CD4-positive, alpha-beta T cell treated with Interleukin-15 for 1 hour (primary cell): ENCODE results near the gene HIVEP2.

Experiments used
- DNase-seq: peaks from one replicate; pipeline ENCODE4 v3.0.0-alpha.2; 2020

HIVEP2 gene

DNA sequence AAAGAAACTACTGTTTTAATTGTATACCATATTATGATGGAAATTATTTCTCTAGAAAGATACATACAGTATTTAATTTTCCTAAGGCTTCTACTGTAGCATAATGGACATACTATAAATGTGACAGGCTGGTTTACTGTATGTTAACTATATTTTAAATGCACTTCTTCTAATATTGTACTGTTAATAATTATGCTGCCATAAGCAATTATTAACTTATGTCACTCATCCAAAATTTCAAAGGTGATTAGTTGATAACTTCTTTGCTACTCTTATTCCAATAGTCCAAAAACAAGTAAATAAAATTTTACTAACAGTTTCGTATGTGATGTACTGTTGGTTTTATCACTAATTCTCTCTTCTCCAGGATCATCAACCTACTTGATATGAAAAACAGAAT lies 28.1 kb downstream of the HIVEP2 start:
- no peak for DNase-seq

DNA sequence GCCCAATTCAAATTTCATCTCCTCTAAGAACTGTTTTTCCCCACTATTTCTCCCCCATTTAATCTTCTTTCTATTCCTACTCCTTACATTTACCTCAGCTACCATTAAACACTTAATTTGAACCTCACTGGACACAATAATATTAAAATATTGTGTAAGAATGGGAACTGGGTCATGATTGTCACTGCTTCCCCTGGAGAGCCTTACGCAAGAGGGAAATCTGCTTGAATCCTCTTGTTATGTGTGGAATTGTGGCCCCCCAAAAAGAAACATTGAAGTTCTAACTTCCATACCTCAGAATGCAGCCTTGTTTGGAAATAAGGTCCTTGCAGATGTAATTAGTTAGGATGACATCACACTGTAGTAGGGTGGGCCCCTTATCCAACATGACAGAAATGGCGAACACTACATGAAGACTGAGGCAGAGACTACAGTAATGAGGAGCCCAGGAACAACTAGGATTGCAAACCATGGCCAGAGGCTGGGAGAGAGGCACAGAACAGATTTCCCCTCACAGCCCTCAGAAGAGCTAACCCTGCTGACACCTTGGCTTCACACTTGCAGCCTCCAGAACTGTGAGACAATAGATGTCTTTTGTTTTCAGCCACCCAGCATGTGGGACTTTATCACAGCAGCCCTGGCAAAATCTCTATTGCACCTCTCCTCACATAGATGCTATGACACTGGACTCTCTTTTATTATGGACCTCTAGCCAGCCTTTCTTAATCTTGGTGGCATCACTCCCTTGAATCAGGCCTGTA lies 29.9 kb downstream of the HIVEP2 start:
- DNase-seq = peak; percentile 34

DNA sequence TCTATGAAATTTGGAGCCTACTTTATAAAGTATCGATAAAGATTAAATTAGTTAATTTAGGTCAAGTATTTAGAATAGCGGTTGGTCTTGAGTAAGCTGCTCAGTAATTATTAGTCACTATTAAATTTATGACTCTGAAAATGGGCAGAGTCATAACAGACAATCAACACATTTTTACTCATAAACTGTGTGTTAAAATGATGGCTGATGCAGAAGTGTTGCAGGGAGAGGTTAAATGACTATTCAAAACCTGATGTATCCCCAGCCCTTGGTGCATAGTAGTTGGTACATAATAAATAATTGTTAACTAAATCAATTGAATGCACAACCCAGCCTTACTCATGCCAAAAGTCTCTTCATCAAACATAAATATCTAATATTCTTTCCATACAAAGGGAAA lies 30.6 kb downstream of the HIVEP2 start:
- DNase-seq = no peak

DNA sequence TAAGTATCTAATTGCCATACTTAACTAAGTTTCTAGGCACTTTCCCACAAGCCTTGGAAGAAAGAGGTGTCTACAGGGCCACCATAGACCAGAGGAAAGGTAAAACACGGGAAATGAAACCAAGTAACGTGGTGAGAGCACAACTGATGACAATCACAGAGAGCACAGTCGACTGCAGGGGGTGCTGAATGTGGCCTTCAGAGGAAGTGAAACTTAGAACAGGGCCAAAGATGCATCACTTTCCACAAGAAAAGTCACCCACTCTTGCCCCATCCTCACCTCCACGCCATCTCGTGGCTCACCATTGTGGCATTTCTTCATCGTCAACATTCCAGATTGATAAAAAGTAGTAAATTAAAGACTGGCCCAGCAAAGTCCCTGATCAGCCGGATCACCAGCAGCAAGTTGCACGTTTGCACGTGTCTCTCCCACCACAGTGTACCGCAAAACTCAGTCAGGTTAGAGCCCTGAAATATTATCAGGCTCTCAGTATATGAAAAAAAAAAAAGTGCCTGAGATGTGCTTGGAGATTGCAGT lies 31.4 kb downstream of the HIVEP2 start:
- peak; percentile 84 for DNase-seq

DNA sequence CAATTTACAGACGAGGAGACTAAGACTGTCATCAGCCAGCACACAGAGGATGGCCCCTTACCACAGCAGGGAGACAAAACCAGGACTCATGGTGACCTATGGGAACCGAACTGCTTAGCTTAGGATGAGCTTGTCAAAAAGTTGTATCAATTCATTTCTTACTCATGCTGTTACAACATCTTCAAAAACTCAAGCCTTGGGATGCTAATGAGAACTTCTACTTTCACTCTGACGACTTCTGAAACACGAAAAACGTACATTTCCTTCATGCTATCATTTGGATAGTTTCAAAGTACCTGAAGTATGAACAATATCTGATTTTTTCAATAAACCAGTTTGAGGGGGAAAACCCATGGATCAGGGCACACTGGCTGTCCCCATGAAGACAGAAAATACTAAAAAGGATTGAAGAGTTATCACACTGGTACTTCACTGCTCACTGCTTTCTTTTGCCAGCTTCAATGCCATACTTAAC lies 31.9 kb downstream of the HIVEP2 start:
- no peak for DNase-seq

DNA sequence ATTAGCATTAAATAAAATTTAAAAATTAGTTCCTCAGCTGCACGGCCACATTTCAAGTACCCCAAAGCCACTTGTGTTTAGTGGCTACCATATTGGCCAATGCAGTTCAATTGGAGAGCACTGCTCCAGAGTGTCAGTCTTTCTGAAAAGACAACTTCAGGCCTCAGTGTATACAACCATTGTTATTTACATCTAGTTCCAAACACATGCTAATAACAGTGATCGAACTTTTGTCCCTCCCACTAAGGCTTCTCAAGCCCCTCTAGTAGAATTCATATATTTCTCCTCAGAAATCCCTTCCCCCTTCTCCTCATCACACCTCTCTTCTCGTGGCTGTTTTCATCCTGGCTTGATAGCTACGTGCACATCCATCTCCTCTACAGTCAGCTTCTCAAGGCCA lies 32.9 kb downstream of the HIVEP2 start:
- DNase-seq = no peak

DNA sequence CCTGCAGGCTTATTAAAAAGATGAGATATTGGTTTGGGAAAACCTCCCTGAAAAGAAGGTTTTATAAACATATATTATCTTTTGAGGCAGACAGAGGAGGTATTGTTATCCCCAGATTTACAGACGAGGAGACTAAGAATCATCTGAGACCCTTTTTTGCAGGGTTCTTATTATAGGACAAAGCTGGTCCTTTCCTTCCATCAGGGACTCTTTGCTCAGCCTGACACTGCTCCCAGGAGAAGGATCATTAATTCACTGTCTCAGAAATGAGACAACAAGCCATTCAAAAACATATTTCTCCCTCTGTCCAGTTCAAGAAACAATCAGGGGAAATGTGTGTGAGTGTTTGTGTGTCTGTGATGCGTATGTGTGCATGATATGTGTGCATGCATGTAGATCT lies 33.5 kb downstream of the HIVEP2 start:
- no peak for DNase-seq

DNA sequence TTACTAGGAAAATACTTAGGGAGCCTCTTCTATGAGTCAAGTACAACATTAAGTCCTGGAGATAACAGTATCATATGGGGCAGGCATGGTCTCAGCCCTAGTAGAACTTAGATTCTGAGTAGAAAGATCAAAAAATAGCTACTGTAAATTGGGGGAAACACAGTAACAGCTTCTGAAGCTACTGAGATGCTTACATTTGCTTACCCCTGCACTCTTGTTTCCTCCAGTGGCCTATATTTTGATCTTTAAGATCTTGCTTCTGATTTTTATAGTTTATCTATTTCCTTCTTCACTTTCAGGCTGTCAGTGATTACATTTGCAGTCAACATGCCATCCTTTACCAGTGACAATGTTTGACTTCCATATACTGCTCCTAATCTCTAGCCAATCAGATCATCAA lies 35.3 kb downstream of the HIVEP2 start:
- no peak for DNase-seq

DNA sequence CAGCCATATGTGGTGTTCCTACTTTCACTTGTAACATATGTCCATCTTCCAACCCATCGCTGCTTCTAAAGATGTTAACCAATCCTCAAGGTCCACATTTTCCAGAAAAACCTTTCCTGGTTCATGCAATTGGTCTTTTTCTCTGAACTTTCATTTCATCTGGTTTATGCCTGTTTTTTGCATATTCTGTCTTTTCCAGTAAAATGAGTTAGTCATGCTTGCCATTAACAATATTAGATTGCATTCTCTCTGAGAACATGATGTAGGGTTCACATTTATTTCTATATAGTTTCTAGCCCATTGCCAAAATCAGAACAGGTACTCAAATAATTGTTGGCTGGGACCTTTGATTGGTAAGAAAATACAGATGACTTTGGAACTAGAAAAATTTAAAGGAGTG lies 36.7 kb downstream of the HIVEP2 start:
- no peak for DNase-seq

DNA sequence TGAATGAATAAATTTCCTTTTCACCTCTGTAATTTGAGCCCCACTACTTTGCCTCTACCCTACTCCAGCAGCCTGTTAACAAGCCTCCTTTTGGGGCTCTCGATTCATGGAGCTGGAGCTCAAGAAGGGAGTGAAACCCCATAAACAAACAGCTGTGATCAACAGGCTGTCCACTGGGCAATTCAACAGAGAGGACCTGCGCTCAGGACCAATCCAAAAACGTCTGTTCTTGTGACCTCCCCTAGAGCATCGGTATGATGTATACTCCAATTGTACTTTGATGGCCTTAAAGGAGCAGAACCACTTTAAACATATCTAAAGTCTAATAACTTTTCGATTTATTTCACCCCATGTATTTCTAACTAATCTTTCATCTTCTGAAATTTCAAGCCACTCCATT lies 37.4 kb downstream of the HIVEP2 start:
- peak; percentile 64 for DNase-seq

DNA sequence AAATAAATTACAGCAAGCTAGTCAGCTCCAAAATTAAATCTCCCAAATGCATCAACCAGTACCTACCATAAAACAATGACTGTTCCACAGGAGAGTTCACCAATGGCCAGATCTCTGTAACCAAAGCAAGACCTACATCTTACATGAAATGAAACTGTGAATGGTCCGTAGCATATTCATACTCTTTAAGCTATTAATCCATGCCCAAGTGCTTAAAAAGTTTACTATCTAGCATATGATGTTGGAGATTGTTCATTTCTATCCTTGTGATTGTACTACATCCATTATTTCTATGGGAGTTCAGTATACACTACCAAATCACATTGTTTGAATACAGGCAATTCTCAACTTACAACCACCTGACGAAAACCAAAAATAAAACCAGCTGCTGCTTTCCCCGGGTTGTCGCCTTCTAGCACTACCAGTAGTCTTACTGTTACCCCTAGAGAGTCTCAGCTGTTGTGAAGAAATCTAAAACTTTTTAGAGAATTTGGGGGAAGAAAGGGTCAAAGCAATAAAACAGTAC lies 38.0 kb downstream of the HIVEP2 start:
- no peak for DNase-seq

DNA sequence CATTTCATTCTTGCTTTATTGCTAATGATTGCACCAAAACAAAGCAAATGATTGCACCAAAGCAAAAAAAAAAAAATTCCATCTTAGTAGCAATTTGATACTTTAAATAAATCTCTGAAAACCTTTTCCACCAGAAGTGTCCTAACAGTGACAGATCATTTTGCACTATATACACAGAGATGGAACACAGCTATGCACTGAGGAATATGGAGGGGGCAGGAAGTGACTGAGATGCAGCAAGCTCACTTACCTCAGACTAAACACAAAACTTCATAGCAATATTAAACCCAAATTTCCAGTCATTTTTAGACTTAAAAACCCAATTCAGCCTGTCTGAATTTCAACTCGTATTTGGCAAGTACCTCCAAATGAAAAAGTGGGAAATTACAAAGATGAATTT lies 41.2 kb downstream of the HIVEP2 start:
- DNase-seq = no peak

DNA sequence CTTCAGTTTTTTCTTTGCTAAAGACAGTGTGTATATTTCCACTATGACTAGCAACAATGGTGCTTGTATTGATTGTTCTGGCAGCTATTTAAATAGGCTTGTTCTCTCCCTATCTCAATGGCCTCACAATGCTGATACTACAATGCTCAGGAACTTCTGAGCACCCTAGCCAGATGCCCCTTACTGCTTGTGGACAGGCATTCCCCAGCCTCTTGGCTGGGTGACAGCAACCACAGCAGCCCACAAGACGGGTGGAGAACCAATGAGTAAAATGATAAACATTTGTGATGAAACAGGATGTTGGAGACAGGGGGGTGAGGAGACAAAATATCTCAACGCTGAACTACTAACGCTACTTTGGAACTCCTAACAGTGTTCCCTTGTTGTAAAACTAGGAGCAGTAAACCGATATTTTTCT lies 42.3 kb downstream of the HIVEP2 start:
- peak; percentile 87 for DNase-seq

DNA sequence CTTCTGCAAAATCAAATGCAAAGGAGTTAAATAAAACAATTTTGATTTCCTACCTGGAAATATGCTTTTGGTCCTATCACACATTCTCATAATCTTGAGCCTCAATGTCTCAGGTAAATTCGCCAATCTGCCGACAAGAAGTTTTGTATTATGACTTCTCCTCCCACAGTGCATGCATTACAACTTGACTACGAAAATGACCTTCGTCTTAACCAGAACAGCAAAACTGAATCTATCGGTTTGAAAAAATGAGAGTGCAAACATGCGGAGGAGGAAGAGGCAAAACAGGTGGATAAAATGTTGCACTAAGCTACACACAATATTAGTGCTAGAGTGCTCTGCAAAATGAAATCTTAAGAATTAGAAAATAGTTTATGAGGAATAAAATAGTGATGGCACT lies 43.4 kb downstream of the HIVEP2 start:
- DNase-seq = no peak

DNA sequence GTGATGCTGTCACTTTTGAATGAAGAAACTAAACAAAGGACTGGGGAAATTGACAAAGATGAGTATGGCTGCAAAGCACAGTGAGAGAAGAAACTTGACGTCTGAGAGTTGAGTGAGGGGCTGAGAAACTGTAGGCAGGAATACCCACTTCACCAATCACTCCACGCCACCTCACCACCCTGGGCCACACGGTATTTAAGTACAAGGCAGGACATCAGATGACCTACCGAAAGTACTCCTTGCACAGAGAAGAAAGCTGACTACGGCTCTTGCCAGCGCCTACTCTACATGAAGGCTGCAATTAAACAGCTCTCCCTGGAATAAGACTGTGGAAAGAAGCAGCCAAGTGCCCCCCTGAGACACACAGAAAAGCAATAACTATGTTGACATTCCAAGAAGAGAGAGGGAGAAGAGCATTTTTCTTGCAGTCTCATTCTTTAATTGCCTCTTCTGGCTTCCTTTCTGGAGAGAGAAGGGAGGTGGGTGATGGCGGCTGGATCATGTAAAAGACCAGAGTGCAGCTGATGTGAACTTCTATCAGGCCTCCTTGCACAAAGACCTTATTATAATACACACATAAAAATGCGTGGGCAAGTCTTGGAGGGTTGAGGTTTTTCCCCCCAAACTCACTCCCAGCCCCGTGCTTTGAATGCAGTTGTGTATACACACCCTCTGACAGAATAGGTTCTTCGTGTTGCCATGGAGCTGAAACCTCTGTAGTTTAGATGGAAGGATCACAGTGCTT lies 44.6 kb downstream of the HIVEP2 start:
- peak; percentile 79 for DNase-seq

DNA sequence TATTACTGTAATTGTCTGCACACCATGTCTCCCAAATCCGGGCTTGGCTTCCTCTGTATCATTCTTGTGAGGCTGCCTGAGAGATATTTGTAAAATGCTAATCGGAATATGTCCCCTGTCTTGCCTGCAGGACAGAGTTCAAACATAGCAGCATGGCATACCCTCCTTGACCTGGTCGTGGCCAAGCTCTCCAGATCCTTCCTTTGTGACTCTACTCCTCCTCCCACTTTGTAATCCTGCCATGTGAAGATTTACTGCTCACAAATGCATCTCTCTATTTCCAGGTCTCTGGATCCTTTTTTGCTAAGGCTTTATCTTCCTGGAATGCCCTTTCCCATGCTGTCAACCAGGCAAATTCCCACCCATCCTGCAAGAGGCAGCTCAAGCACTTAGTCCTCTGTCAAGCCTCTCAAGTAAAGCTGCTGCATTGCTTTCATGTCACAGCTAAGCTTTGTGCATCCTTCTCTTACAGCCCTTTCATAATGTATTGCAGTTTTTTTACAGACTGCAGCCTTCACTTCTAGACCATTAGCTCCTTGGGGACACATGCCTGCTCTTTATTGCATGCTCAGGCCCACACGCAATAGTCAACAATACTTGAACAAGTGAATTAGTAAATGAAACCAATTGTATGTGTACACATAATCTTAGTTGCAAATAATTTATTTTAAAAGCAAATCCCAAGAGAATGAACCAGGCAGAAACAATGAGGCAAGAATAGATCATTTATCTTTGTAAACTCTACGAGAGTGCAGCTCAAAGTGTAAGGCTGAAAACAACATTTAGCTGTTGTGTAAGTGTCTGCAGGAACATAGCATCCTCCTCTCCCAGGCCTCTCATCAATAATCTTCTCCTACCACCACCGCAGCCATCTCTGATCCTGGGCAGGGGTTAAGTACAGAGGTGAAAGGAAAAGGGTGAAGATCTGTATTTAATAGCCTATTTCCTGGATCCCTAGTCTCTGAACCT lies 45.8 kb downstream of the HIVEP2 start:
- DNase-seq = no peak

DNA sequence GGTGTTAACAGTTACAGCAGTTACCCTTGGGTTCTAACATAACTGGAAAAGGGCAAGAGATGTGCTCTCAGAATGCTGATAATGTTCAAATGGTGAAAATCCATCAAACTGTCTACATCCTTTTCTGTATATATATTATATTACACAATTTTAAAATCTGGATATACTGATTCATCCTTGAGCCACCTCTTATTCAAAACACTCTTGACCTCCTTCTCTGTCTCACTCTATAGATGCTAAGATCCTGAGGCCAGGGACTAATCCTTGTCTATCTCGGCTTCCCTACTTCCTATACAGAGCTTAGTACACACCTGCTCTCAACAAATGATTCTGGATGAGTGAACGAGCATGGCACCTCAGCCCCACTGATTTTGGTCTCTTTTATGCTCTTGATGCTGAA lies 47.3 kb downstream of the HIVEP2 start:
- DNase-seq = no peak

DNA sequence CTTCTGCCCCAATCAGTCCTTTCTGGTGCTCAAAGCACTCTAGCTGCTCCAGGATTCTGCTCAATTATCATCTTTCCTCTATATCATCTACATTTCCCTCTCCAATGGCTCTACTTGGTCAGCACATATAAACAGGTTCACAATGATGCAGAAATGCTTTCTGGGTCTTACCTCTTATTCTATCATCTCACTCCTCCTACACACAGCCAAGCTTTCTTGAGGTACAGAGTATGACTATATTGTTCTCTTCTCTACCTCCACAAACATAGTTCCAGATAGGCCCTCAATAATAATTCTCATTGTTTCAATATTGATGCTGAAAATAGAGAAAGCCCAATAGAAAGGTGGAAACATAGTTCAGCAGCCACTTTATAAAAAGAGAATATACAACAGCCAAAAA lies 48.2 kb downstream of the HIVEP2 start:
- DNase-seq = no peak

DNA sequence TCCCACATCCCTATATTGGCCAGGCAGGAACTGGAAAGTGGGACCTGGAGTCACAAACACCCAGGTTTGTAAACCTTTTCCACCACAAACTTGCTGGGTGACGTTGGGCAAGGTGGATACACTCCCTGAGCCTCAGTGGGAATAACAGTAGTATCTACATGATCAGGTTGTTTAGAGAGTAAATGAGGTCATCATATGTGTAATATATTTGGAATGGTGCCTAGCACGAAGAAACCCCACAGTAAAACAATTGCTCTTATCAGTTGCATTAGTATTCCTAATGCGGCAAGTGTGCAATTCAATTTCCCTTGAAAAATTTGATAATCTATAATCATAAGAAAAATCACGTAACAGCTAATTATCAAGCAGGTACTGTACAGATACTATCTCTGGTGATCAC lies 51.9 kb downstream of the HIVEP2 start:
- no peak for DNase-seq

DNA sequence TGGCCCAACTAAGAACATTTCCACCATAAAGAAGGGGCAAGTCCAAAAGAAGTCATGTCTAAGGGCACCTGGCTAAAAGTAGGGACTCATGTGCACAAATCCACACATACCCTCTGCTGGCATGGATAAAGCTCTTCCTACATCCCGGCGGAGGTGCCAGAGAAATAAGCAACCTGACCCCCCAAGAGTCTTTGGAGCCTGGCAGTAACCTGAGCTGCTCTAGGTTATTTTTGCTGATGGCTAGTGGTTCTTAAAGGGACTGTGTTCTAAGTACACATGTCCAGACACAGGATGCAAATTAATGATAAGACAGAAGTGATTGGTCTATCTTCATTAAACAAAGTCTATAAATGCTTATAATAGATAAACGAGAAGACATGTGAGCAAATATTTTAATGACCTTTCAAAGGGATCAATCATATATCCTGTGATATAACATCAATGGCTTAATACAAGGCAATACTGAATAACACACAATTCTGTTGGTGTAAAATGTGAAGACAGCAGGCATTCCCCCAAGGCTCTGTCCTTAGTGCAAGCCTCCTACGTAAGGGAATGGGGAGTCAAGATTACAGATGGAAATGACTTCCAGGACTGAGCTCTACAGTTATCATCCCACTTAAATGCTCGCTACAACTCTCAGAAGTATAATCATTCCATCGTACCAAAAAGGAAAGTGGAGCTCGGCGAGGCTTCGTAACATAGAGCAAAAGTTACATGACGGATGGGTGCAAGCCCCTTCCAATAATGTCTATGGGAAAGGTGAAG lies 52.5 kb downstream of the HIVEP2 start:
- DNase-seq = no peak

DNA sequence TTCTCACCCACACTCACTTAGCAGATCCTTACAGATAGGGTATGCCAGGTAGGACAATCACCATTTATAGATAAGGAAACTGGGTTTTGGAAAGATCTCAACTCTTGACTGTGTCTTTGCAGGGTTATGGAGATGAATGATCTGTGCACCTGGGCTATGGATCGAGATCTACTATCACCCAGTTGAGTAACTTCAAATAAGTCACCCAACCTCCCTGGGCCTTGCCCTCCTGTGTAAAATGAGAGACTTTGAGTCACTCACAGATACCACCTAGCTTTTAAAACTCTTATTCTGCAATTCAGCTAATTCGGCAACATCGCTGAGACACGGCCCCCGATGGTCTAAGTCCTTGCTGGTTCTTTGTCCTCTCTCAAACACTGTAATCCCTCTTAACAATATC lies 53.5 kb downstream of the HIVEP2 start:
- DNase-seq = no peak

DNA sequence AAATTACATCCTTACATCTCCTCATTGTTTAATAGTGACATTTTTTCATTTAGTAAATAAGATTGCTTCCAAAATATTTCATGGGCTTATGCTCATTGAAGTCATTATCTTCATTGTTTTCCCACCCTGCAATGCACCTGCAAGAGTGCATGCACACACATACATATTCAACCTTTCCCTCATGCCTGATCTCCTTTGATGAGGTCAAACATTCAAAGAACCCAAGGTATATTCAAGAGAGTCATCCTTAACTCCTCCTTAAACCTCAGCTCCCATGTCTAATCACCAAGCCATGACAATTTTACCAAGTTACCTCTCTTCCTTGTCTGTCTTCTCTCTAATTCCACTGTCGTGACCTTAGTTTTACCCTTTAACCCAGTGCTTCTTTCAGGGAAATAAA lies 56.5 kb downstream of the HIVEP2 start:
- DNase-seq = no peak
